ENCODE results near the gene SART3. TPM values are rescaled to one million over a fixed set of nuclear protein-coding genes. Genes with fewer than 3 reads are reported as not detected.

SART3 gene
- total RNA-seq, 1 experiment from 2014 or later: 89.4 TPM

DNA sequence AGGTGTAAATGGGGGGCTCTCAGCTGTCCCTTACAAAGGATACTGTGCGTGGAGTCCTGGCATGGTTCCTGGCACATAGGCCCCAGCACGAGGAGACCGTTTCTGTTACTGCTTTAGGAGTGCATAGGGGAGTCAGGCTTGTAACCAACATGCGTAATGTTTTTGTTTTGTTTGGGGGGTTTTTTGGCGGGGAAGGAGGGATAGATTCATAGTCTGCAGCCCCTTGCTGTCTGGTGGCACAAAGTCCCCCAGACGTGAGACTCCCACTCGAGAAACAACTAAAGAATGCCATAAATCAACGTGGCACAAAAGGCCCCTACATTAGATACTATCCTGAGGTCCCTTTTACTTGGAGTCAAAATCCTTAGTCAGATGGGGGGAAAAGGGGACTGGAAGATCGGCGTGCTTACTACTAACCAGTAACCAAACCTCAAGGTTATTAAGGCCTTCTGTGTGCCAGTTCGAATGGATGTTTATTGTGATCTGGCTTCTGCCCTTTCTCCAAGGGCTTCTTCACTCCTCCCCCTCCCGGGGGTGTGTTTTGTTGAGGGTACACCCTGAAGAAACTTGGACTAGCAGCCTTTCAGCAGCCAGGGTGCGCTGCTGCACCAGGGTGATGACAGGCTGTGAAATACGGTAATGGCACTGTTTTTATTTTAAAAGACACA is 2.3 kb upstream of the SART3 start:
- Histone ChIP-seq H2AFZ (ENCODE audit: low read length) (no peak overlapping the region), H3K9me3 (ENCODE audit: control insufficient read depth, low read depth, low read length) (no peaks in the 10 kb centered on the region)

More for the DNA sequence above, 2.3 kb upstream of the SART3 start:
- no peak overlapping the region for H2BK5ac ChIP-seq (ENCODE audit: insufficient read length, low read length)
- H3K79me1 ChIP-seq (ENCODE audit: insufficient read depth, low read depth, low read length, poor library complexity, severe bottlenecking): no peaks in the 10 kb centered on the region
- H3K23ac ChIP-seq (ENCODE audit: insufficient read length, low read depth, low read length): no peak overlapping the region
- no peak overlapping the region for H3K14ac ChIP-seq (ENCODE audit: insufficient read depth, low read length)
- no peak overlapping the region for H4K5ac ChIP-seq (ENCODE audit: insufficient read length, low read depth, low read length)
- H2BK12ac ChIP-seq (ENCODE audit: insufficient read length, low read depth, low read length): no peak overlapping the region
- no peak overlapping the region for H4K91ac ChIP-seq (ENCODE audit: insufficient read length, low read depth, low read length)
- H2BK120ac ChIP-seq (ENCODE audit: low read depth, low read length, poor library complexity, severe bottlenecking): no peak overlapping the region
- peaks cover 18% of the 10 kb centered on the region for H3K23me2 ChIP-seq (ENCODE audit: insufficient read length, low read depth, low read length, poor library complexity, severe bottlenecking)
- H3K4me1 ChIP-seq (ENCODE audit: insufficient read depth, low read length): peaks cover 2% of the 10 kb centered on the region; the same call in 1 of the 2 replicates
- H4K20me1 ChIP-seq (ENCODE audit: control insufficient read depth, insufficient read depth, insufficient read length): no peaks in the 10 kb centered on the region
- H3K36me3 Mint-ChIP-seq (ENCODE audit: insufficient read depth in 1 of 3, low read depth in 3 of 3): peaks cover 13 to 59% (median 59%) of the 10 kb centered on the region in 3 experiments; a peak in 6 of 7 replicates
- H3K9me3 Mint-ChIP-seq: peaks cover 0 to 3% of the 10 kb centered on the region in 2 experiments; a peak in 2 of 5 replicates
- H3K4me2 ChIP-seq (ENCODE audit: insufficient read depth, insufficient read length, low read length): peak overlapping the region; percentile 96
- H3K9ac ChIP-seq (ENCODE audit: extremely low read depth, insufficient read length, low read length): peak overlapping the region; percentile 69
- H3K4ac ChIP-seq (ENCODE audit: low read depth, low read length): no peak overlapping the region
- H3K79me2 ChIP-seq (ENCODE audit: insufficient read depth, low read length): peaks cover 24% of the 10 kb centered on the region
- H2BK20ac ChIP-seq (ENCODE audit: low read depth, low read length, poor library complexity, severe bottlenecking): no peak overlapping the region
- TF ChIP-seq, protein P1, sequence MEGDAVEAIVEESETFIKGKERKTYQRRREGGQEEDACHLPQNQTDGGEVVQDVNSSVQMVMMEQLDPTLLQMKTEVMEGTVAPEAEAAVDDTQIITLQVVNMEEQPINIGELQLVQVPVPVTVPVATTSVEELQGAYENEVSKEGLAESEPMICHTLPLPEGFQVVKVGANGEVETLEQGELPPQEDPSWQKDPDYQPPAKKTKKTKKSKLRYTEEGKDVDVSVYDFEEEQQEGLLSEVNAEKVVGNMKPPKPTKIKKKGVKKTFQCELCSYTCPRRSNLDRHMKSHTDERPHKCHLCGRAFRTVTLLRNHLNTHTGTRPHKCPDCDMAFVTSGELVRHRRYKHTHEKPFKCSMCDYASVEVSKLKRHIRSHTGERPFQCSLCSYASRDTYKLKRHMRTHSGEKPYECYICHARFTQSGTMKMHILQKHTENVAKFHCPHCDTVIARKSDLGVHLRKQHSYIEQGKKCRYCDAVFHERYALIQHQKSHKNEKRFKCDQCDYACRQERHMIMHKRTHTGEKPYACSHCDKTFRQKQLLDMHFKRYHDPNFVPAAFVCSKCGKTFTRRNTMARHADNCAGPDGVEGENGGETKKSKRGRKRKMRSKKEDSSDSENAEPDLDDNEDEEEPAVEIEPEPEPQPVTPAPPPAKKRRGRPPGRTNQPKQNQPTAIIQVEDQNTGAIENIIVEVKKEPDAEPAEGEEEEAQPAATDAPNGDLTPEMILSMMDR (conservative IDR thresholded peaks at IDR 0.05): peak; percentile 90
- no peaks in the 10 kb centered on the region for H3K27me3 Mint-ChIP-seq (ENCODE audit: low read depth)
- H2BK15ac ChIP-seq (ENCODE audit: low read depth, low read length): no peak overlapping the region
- peak overlapping the region; percentile 100 for H3K4me3 Mint-ChIP-seq
- no peaks in the 10 kb centered on the region for H3K27me3 ChIP-seq (ENCODE audit: insufficient read depth, low read length)
- H3K27ac ChIP-seq (ENCODE audit: insufficient read length, low read depth, low read length): no peak overlapping the region
- H3K27ac Mint-ChIP-seq: peak overlapping the region; percentile 87 to 98 (median 95); a peak in 6 of 7 replicates
- no peak overlapping the region for H3K56ac ChIP-seq (ENCODE audit: insufficient read length, low read depth, low read length)
- no peak overlapping the region for H4K8ac ChIP-seq (replicated peaks; ENCODE audit: insufficient read length, low read depth, low read length)
- DNase-seq: peak; percentile 87
- H3T11ph ChIP-seq (ENCODE audit: low read length): no peak overlapping the region
- H3K4me1 Mint-ChIP-seq: peaks cover 22 to 23% of the 10 kb centered on the region in 2 experiments
- no peak overlapping the region for H3K18ac ChIP-seq (ENCODE audit: insufficient read length, low read depth, low read length)
- H2AK5ac ChIP-seq (ENCODE audit: insufficient read length, low read length): no peak overlapping the region
- no CpG with 5 or more reads among the region's 14 CpGs for WGBS (ENCODE audit: extremely low coverage, insufficient read length, low lambda C conversion rate)

All from H9 (cell line).